Activated T-helper 2 cell treated with anti-CD3 and anti-CD28 coated beads, Interferon-gamma antibody, Interleukin-2, Interleukin-4, amounts not matched to agents 10 μg/mL and 5 μg/mL and 100 μg/mL, durations not matched to agents 14 hours and 24 hours and 36 hours (primary cell): ENCODE data around the gene ZNF488. TPM values are rescaled to one million over a fixed set of nuclear protein-coding genes. Genes with fewer than 3 reads are reported as not detected.

Experiments used
- DNase-seq: peaks from one replicate; pipeline ENCODE4 v3.0.0; 2021; ENCODE audit warnings: low spot score
- H3K27ac Mint-ChIP-seq: one replicate; pipeline ENCODE4 v1.8.0; 2021; ENCODE audit warnings: mixed read lengths
- H3K27me3 Mint-ChIP-seq: one replicate; pipeline ENCODE4 v1.8.0; 2021; ENCODE audit warnings: low read depth, mixed read lengths
- H3K36me3 Mint-ChIP-seq: one replicate; pipeline ENCODE4 v1.8.0; 2021; ENCODE audit warnings: low read depth, mixed read lengths
- H3K4me1 Mint-ChIP-seq: one replicate; pipeline ENCODE4 v1.8.0; 2021; ENCODE audit warnings: low read depth, mixed read lengths
- H3K4me3 Mint-ChIP-seq: one replicate; pipeline ENCODE4 v1.8.0; 2021; ENCODE audit warnings: low read depth, mild to moderate bottlenecking, moderate library complexity, mixed read lengths
- H3K9me3 Mint-ChIP-seq: one replicate; pipeline ENCODE4 v1.8.0; 2021; ENCODE audit warnings: mixed read lengths
- intact Hi-C: fragments of 100-400 bp; cut with micrococcal nuclease; formaldehyde crosslinking; loops from one replicate; pipeline ENCODE4 v1.15.1; 2023
- total RNA-seq: library from RNA; stranded (reverse); gene quantifications from 2 replicates; pipeline ENCODE4 v1.2.3, GENCODE V29; 2022

ZNF488 gene
- total RNA-seq, 1 donor from 2014 or later, result 1.7 TPM

- Mint-ChIP-seq H3K27ac (no peak overlapping the region), H3K36me3 (no peaks in the 10 kb centered on the region), H3K4me3 (no peak overlapping the region), H3K9me3 (no peaks in the 10 kb centered on the region), H3K4me1 (peaks cover 17% of the 10 kb centered on the region), H3K27me3 (peaks cover 22% of the 10 kb centered on the region)
- DNase-seq, result no peak
- intact Hi-C loops, result no loop called here
These were observed 9.2 kb downstream of the ZNF488 start for GRCh38 chr10:47374611-47375536.

- peaks cover 17% of the 10 kb centered on the region for H3K4me1 Mint-ChIP-seq
These were observed 11.4 kb downstream of the ZNF488 start for GRCh38 chr10:47372726-47373125.

DNA sequence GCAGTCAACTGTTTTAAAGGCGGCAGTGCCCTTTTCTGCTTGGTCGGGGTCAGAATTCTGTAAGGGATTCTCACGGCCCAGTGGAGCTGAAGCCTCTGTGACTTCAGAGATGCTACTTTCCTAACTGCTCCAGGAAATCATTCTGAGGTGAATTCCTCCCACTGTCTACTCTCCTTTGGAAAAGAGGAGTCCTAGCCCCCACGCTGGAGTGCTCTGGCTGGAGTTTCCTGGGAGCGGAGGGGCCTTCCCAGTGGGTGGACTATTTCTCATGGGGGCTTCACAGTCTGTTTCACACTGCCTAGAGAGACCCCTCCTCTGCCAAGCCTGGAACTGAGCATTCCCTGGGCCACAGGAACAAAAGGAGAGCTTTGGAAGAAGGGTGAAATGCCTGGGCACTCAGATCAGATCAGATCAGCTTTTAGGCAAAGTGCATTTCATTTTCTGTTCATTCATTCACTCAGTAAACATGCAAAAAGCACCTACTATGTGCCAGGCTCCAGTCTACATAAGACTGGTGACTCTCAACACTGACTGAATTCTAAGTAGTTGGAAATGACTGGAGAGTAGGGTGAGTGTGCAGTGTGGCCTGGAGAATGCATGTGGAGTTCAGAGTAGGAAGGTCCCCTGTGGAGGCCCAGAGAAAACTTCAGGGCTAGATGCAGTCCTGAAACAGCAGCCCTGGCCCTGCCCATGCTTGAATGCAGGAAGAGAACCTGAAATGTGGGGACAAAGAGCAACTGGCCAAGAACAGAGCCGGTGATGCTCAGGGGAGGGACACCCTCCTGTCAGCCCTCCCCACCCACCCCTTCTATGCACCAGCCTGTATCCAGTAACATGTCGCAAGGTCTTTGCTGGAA is 12.2 kb downstream of the ZNF488 start:
- H3K36me3 Mint-ChIP-seq, result no peaks in the 10 kb centered on the region
- intact Hi-C loops, result no loop called here
- no peak overlapping the region for H3K27ac Mint-ChIP-seq
- H3K4me1 Mint-ChIP-seq, result peaks cover 10% of the 10 kb centered on the region
- H3K9me3 Mint-ChIP-seq, result no peaks in the 10 kb centered on the region
- peaks cover 10% of the 10 kb centered on the region for H3K27me3 Mint-ChIP-seq
- no peak for DNase-seq
- H3K4me3 Mint-ChIP-seq, result no peak overlapping the region

More at GRCh38 chr10:47372726-47373125, 11.4 kb downstream of the ZNF488 start:
- Mint-ChIP-seq H3K27ac (no peak overlapping the region), H3K27me3 (peaks cover 19% of the 10 kb centered on the region), H3K4me3 (no peak overlapping the region), H3K9me3 (no peaks in the 10 kb centered on the region), H3K36me3 (no peaks in the 10 kb centered on the region)
- no peak for DNase-seq
- intact Hi-C loops, result no loop called here

- H3K27me3 Mint-ChIP-seq, result peaks cover 4% of the 10 kb centered on the region
- intact Hi-C loops, result no loop called here
- no peaks in the 10 kb centered on the region for H3K9me3 Mint-ChIP-seq
- H3K4me1 Mint-ChIP-seq, result peaks cover 10% of the 10 kb centered on the region
- no peak overlapping the region for H3K4me3 Mint-ChIP-seq
- no peak overlapping the region for H3K27ac Mint-ChIP-seq
- H3K36me3 Mint-ChIP-seq, result no peaks in the 10 kb centered on the region
- DNase-seq, result no peak
These were observed 13.2 kb downstream of the ZNF488 start for GRCh38 chr10:47370878-47371277.

DNA sequence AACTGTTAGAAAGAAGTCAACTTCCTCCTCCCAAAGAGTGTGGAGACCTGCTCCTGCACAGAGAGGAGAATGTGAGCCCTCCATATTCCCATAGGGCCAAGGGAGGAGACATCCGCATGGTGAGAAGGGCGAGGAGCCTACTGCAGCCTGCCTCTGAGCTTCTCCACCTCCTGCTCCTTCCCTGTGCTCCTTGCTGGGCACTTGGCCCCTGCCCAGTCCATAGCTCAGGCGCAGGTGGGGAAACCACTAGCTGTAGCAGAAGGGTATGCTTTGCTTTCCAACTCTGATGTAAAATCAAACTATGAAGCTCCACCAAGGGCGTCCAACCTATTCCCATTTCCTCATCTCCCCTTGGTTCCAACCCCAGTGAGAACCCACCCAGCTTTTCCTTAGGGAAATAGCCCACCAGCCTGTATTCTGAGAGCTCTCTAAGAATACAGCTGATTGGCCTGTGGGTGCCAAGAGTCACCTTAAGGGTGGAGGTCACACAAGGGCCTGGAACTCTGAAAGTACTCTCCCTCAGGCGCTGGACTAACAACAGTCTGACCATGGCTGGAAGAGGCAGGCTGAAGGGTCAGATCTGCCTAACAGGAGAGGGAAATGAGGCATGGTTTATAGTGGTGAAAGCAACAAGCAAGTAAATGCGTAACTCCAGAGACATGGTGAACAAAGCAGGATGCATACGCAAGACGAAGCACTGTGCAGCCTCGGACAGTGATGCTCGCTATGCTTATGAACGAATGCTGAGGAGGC is 13.9 kb downstream of the ZNF488 start:
- Mint-ChIP-seq H3K4me3 (no peak overlapping the region), H3K27ac (no peak overlapping the region), H3K9me3 (no peaks in the 10 kb centered on the region), H3K36me3 (no peaks in the 10 kb centered on the region), H3K27me3 (no peaks in the 10 kb centered on the region), H3K4me1 (peaks cover 10% of the 10 kb centered on the region)
- DNase-seq, result no peak
- intact Hi-C loops, result no loop called here

DNA sequence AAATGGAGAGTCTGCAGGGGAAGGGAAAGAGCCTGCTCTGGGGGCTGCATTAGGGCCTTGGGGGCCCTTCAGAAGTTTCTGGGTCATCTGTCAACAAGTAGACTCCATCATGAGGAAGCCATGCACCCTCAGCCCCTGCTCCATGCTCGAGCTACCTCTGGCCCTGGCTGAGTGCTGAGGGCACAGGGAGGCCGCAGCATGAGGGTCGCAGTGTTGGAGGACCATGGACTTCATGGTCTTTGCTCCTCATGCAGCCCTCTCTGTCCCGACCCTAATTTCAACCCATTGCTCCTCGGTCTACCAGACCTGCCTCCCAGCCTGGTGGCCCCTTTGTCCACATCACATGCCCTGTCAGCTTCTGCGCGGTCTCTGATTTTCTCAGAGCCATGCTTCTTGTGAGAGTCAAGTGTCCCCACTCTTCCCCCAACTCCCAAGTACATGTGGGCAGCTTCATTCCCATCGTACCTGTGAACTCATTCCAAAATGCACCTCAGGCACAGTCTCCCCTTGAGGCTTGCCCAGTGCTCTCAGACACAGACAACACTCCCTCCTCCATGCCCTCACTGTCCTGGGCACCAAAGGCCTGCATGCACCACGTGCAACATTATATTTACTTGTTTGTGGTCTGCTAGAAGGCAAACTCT is 14.7 kb downstream of the ZNF488 start:
- intact Hi-C loops, result no loop called here
- Mint-ChIP-seq H3K4me1 (peaks cover 10% of the 10 kb centered on the region), H3K27ac (no peak overlapping the region), H3K9me3 (no peaks in the 10 kb centered on the region), H3K27me3 (no peaks in the 10 kb centered on the region), H3K4me3 (no peak overlapping the region), H3K36me3 (no peaks in the 10 kb centered on the region)
- DNase-seq, result no peak

DNA sequence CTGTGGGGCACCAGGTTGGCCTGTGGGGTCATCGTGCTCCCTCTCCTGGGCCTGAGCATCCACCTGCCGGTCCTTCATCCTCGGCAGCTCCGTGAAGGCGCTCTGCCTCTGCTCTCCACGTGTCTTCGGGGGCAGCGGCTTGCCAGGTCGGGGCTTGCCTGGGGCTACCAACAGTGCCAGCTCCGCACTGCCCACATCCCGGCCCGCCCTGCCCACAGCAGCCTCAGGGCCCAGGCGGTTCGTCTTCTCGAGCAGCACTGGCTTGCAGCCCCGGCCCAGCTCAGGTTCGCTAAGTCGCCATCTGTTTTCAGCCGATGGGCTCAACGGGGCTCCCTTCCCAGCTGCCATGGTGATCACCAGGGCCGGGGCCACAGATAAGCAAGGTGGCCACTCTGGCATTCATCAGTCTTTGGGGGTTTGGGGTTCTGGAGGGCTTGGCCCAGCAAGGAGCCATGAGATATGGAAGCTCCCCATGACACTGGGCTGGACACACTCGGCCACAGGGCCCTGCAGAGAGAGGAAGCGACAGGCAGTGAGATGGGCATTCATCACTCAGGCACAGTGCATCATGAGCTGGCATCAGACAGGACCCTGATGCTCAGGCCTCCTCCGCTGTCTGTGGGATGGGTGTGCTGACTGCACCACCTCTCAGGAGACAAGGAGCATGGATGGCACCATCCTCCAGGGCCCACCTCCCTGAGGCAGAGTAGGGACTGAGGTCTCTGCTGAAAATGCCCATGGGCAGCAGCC is 15.5 kb downstream of the ZNF488 start:
- intact Hi-C loops, result no loop called here
- H3K4me3 Mint-ChIP-seq, result no peak overlapping the region
- no peak for DNase-seq
- H3K36me3 Mint-ChIP-seq, result no peaks in the 10 kb centered on the region
- H3K9me3 Mint-ChIP-seq, result no peaks in the 10 kb centered on the region
- H3K4me1 Mint-ChIP-seq, result peaks cover 10% of the 10 kb centered on the region
- H3K27ac Mint-ChIP-seq, result no peak overlapping the region
- H3K27me3 Mint-ChIP-seq, result no peaks in the 10 kb centered on the region

DNA sequence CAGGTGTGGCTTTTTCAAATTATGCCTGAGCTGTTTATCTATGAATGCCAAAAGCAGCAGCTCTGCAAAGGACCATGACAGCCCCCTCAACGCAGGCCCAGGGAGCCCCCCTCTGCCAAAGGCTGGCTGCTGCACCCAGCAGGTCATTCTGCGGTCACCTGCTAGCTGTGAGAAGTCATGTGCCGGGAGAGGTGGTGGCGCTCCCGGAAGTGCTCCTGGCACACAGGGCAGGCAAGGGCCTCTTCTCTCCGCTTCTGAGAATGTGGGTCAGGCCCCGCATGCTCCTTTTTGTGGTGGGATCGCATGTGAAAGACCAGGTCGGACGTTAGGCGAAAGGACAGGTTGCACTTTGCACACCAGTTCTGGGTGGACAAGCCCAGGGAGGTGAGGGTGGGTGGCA is 16.4 kb downstream of the ZNF488 start:
- Mint-ChIP-seq H3K27ac (no peak overlapping the region), H3K4me3 (no peak overlapping the region), H3K27me3 (no peaks in the 10 kb centered on the region), H3K36me3 (no peaks in the 10 kb centered on the region), H3K9me3 (no peaks in the 10 kb centered on the region), H3K4me1 (peaks cover 4% of the 10 kb centered on the region)
- no peak for DNase-seq
- intact Hi-C loops, result no loop called here

GRCh38 chr10:47366731-47367460 is 17.2 kb downstream of the ZNF488 start:
- no peaks in the 10 kb centered on the region for H3K4me1 Mint-ChIP-seq
- no peaks in the 10 kb centered on the region for H3K36me3 Mint-ChIP-seq
- no peak for DNase-seq
- intact Hi-C loops, result no loop called here
- H3K9me3 Mint-ChIP-seq, result no peaks in the 10 kb centered on the region
- H3K4me3 Mint-ChIP-seq, result no peak overlapping the region
- no peak overlapping the region for H3K27ac Mint-ChIP-seq
- H3K27me3 Mint-ChIP-seq, result no peaks in the 10 kb centered on the region

- no peak for DNase-seq
These were observed 17.9 kb downstream of the ZNF488 start for GRCh38 chr10:47366181-47366631.

DNA sequence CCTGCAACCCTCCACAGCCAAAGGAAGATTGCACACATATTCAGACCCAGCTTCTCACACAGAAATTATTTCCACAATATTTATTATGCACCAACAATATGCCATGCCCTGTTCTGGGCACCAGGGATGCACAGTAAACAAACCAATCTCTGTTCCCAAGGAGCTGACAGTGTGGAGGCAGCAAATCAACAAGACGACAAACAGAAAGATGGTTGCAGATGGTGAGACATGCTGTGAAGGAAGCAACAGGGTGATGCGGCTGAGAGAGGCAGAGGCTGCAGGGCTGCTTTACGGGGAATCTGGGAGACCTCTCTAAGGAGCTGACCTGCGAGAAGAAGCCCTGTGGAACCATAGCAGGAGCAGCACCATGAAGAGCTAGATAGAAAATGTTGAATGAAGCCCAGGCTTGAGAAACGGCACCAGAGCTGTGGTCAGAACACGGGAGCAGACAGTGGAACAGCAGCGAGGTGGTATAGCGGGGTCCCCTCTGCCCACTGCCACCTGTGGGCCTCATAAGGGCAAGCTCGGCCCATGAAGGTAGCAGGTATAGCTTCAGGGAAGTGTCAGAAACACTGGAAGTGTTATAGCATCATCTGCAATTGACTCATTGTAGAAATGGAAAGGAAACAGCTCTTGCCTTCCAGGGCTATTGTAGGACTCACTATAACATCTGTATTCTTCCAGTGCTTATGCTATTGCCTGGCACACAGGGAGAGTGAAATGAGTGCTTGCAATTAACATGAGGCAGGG is 18.5 kb downstream of the ZNF488 start:
- Mint-ChIP-seq H3K27me3 (no peaks in the 10 kb centered on the region), H3K4me3 (no peak overlapping the region), H3K4me1 (peaks cover 2% of the 10 kb centered on the region), H3K9me3 (no peaks in the 10 kb centered on the region), H3K36me3 (no peaks in the 10 kb centered on the region), H3K27ac (no peak overlapping the region)
- DNase-seq, result no peak
- intact Hi-C loops, result no loop called here

More at GRCh38 chr10:47366181-47366631, 17.9 kb downstream of the ZNF488 start:
- intact Hi-C loops, result no loop called here
- Mint-ChIP-seq H3K4me3 (no peak overlapping the region), H3K4me1 (no peaks in the 10 kb centered on the region), H3K9me3 (no peaks in the 10 kb centered on the region), H3K36me3 (no peaks in the 10 kb centered on the region), H3K27me3 (no peaks in the 10 kb centered on the region), H3K27ac (no peak overlapping the region)
